ENCODE results near the gene SMAD2.

SMAD2 gene

DNA sequence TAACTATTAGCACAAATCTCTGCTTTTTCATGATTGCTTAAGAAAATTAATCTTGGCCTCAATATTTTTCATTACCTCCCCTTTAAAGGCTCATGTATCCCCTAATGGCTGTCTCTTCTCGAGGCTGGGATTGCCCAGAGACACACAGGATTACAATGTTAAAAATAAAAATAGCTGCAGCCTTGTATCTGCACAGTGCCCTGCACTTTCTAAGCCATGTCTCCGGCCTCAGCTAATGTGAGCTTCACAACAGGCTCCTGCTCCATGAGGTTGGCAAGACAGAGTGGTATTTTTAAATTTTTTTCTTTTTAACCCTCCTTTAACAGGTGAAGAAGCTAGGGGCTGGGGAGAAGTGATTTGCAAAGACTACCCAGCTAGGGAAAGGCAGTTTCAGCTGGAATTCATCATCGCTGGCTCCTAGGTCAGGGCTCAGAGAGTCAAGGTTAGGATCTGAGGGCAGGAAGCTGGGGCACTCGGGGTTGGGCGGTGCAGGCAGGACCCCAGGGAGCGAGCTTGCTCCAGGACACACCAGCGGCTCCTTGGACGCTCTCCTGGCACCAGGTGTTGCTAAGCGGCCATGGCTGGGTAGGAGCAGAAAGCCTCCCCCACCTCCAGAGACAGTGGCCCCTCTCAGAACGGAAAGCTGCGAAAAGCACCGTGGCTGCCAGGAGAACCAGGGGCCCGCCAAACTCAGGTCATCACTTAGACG is 135.6 kb downstream of the SMAD2 start:
- Histone ChIP-seq H3K4me3 (ENCODE audit: low read length) (no peak overlapping the region), H3K4me1 (ENCODE audit: low read length) (no peaks in the 10 kb centered on the region), H3K79me2 (ENCODE audit: low read length) (no peaks in the 10 kb centered on the region), H3K4me2 (ENCODE audit: low read length) (no peak overlapping the region), H2AFZ (ENCODE audit: low read depth, low read length) (no peak overlapping the region), H3K9me3 (ENCODE audit: insufficient read depth, low read length) (no peaks in the 10 kb centered on the region), H3K9ac (ENCODE audit: low read length) (no peak overlapping the region), H4K20me1 (ENCODE audit: insufficient read depth, low read length) (no peaks in the 10 kb centered on the region), H3K36me3 (replicated peaks; ENCODE audit: low read depth, low read length) (no peaks in the 10 kb centered on the region), H3K27me3 (ENCODE audit: low read depth, low read length) (peaks cover 22% of the 10 kb centered on the region), H3K27ac (ENCODE audit: low read length) (no peak overlapping the region)
- TF ChIP-seq EZH2phosphoT487 (IDR thresholded peaks at IDR 0.05; ENCODE audit: low read depth), result no peak
- TF ChIP-seq, protein P1, sequence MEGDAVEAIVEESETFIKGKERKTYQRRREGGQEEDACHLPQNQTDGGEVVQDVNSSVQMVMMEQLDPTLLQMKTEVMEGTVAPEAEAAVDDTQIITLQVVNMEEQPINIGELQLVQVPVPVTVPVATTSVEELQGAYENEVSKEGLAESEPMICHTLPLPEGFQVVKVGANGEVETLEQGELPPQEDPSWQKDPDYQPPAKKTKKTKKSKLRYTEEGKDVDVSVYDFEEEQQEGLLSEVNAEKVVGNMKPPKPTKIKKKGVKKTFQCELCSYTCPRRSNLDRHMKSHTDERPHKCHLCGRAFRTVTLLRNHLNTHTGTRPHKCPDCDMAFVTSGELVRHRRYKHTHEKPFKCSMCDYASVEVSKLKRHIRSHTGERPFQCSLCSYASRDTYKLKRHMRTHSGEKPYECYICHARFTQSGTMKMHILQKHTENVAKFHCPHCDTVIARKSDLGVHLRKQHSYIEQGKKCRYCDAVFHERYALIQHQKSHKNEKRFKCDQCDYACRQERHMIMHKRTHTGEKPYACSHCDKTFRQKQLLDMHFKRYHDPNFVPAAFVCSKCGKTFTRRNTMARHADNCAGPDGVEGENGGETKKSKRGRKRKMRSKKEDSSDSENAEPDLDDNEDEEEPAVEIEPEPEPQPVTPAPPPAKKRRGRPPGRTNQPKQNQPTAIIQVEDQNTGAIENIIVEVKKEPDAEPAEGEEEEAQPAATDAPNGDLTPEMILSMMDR (IDR thresholded peaks at IDR 0.05; ENCODE audit: low read depth, low read length), result no peak

- H4K20me1 ChIP-seq (ENCODE audit: insufficient read depth, low read length), result no peaks in the 10 kb centered on the region
- H3K4me1 ChIP-seq (ENCODE audit: low read length), result no peaks in the 10 kb centered on the region
- H2AFZ ChIP-seq (ENCODE audit: low read depth, low read length), result no peak overlapping the region
- H3K9ac ChIP-seq (ENCODE audit: low read length), result no peak overlapping the region
- TF ChIP-seq, protein P1 (IDR thresholded peaks at IDR 0.05; ENCODE audit: low read depth, low read length), result no peak
- no peak for TF ChIP-seq EZH2phosphoT487 (IDR thresholded peaks at IDR 0.05; ENCODE audit: low read depth)
- H3K27me3 ChIP-seq (ENCODE audit: low read depth, low read length), result peaks cover 22% of the 10 kb centered on the region
- no peak overlapping the region for H3K4me3 ChIP-seq (ENCODE audit: low read length)
- H3K27ac ChIP-seq (ENCODE audit: low read length), result no peak overlapping the region
- no peak overlapping the region for H3K4me2 ChIP-seq (ENCODE audit: low read length)
- H3K79me2 ChIP-seq (ENCODE audit: low read length), result no peaks in the 10 kb centered on the region
- H3K36me3 ChIP-seq (replicated peaks; ENCODE audit: low read depth, low read length), result no peaks in the 10 kb centered on the region
- no peaks in the 10 kb centered on the region for H3K9me3 ChIP-seq (ENCODE audit: insufficient read depth, low read length)
These were observed 136.8 kb downstream of the SMAD2 start for GRCh38 chr18:47793609-47794008.

GRCh38 chr18:47791461-47791985 is 138.9 kb downstream of the SMAD2 start:
- no peaks in the 10 kb centered on the region for H3K36me3 ChIP-seq (replicated peaks; ENCODE audit: low read depth, low read length)
- H3K79me2 ChIP-seq (ENCODE audit: low read length), result no peaks in the 10 kb centered on the region
- no peak overlapping the region for H3K9ac ChIP-seq (ENCODE audit: low read length)
- no peak overlapping the region for H3K27ac ChIP-seq (ENCODE audit: low read length)
- peaks cover 23% of the 10 kb centered on the region for H3K27me3 ChIP-seq (ENCODE audit: low read depth, low read length)
- no peaks in the 10 kb centered on the region for H3K9me3 ChIP-seq (ENCODE audit: insufficient read depth, low read length)
- no peaks in the 10 kb centered on the region for H3K4me1 ChIP-seq (ENCODE audit: low read length)
- no peak overlapping the region for H3K4me3 ChIP-seq (ENCODE audit: low read length)
- no peak overlapping the region for H3K4me2 ChIP-seq (ENCODE audit: low read length)
- no peak overlapping the region for H2AFZ ChIP-seq (ENCODE audit: low read depth, low read length)
- no peaks in the 10 kb centered on the region for H4K20me1 ChIP-seq (ENCODE audit: insufficient read depth, low read length)
- TF ChIP-seq EZH2phosphoT487 (IDR thresholded peaks at IDR 0.05; ENCODE audit: low read depth), result no peak
- TF ChIP-seq, protein P1 (IDR thresholded peaks at IDR 0.05; ENCODE audit: low read depth, low read length), result no peak

DNA sequence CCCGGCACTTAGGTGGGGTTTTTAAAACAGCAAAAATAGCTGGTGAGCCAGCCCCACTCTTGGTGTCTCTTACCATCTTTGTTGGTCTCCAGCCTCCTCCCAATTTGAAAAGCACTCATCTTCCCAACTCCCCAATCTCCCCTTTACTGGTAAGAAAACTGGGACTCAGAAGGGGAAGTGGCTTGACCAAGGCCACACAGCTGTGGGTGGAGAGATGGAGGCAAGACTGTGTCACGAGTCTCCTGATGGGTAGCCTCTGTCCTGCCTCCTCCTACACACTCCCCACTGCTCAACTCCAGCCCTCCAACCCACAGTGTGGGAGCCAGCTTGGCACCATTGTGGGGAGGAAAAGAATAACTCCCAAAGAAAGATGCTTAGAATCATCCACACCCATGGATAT is 140.4 kb downstream of the SMAD2 start:
- TF ChIP-seq, protein P1 (IDR thresholded peaks at IDR 0.05; ENCODE audit: low read depth, low read length), result no peak
- TF ChIP-seq EZH2phosphoT487 (IDR thresholded peaks at IDR 0.05; ENCODE audit: low read depth), result no peak
- H3K4me1 ChIP-seq (ENCODE audit: low read length), result no peaks in the 10 kb centered on the region
- no peak overlapping the region for H3K27ac ChIP-seq (ENCODE audit: low read length)
- peaks cover 28% of the 10 kb centered on the region for H3K27me3 ChIP-seq (ENCODE audit: low read depth, low read length)
- H2AFZ ChIP-seq (ENCODE audit: low read depth, low read length), result no peak overlapping the region
- no peaks in the 10 kb centered on the region for H4K20me1 ChIP-seq (ENCODE audit: insufficient read depth, low read length)
- H3K9me3 ChIP-seq (ENCODE audit: insufficient read depth, low read length), result peaks cover 3% of the 10 kb centered on the region
- H3K36me3 ChIP-seq (replicated peaks; ENCODE audit: low read depth, low read length), result no peaks in the 10 kb centered on the region
- H3K4me3 ChIP-seq (ENCODE audit: low read length), result no peak overlapping the region
- H3K4me2 ChIP-seq (ENCODE audit: low read length), result no peak overlapping the region
- no peaks in the 10 kb centered on the region for H3K79me2 ChIP-seq (ENCODE audit: low read length)
- no peak overlapping the region for H3K9ac ChIP-seq (ENCODE audit: low read length)
